ENCODE data around the gene PDGFD.

The PDGFD gene

DNA sequence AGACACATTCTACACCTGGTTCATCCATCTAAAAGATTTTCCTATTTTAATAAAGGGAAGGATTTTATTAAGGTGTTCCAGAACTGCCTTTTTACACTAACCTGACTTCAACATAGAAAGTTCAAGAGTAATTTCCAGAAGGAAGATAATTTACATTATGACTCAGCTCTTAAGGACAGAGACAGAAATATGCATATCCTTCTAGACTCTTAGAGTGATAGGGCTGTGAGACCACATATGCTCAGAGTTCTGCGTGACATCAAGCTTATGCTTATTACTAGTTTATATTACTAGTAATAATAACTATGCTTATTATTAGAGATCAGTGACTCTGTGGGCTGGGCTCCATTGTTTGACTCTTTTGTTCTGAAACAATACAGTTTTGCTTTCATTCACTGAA is 4.6 kb downstream of the PDGFD start:
- Histone ChIP-seq H3K36me3 (ENCODE audit: insufficient read depth, low read length) (peaks cover 3% of the 10 kb centered on the region), H3K4me3 (ENCODE audit: low read length) (no peak overlapping the region), H3K4me1 (ENCODE audit: insufficient read depth, low read length) (peaks cover 11% of the 10 kb centered on the region), H3K9me3 (ENCODE audit: low read length) (no peaks in the 10 kb centered on the region), H3K27me3 (ENCODE audit: insufficient read depth, low read length) (no peaks in the 10 kb centered on the region), H2AFZ (ENCODE audit: low read depth, low read length) (no peak overlapping the region)

DNA sequence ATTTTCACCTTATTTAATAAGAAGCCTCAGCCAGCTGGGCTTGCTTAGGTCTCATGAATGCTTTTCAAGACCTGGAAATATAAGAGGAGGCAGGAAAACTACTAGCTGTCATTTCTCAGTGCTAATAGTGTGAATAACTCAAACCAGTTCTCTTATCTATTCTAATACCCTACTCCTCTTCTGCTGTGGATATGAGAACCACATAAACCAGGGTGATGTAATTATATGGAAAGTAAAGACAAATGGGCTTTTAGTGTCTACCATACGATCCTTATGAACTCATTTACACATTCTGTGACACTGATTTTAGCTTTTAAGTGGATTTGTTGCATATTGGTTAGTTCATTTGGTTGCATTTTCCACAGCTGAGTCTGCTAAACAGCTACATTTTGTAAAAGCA is 8.6 kb downstream of the PDGFD start:
- H3K27me3 ChIP-seq (ENCODE audit: insufficient read depth, low read length), result no peaks in the 10 kb centered on the region
- no peak overlapping the region for H3K4me3 ChIP-seq (ENCODE audit: low read length)
- H3K9me3 ChIP-seq (ENCODE audit: low read length), result no peaks in the 10 kb centered on the region
- peaks cover 6% of the 10 kb centered on the region for H3K4me1 ChIP-seq (ENCODE audit: insufficient read depth, low read length)
- no peak overlapping the region for H2AFZ ChIP-seq (ENCODE audit: low read depth, low read length)
- peaks cover 3% of the 10 kb centered on the region for H3K36me3 ChIP-seq (ENCODE audit: insufficient read depth, low read length)

DNA sequence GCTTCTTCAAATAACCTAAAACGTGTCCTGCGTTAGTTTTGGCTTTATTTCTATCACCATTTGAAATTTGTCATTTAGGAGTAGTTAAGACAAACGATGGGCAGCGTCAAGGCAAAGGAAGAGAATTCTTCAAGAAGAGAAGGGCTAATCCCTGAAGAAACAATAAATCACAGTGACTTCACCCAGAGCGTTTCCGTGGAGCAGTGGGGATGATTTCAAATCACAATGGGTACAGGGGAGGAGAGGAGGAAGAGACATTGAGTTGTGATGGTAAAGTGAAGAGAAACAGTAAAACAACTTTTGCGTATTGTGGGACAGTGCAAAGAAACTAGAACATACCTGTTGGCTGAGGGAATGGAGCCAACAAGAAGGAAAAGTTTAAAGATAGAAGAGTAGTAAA is 9.7 kb downstream of the PDGFD start:
- Histone ChIP-seq H3K9me3 (ENCODE audit: low read length) (no peaks in the 10 kb centered on the region), H3K4me1 (ENCODE audit: insufficient read depth, low read length) (peaks cover 6% of the 10 kb centered on the region), H3K27me3 (ENCODE audit: insufficient read depth, low read length) (no peaks in the 10 kb centered on the region), H2AFZ (ENCODE audit: low read depth, low read length) (no peak overlapping the region), H3K36me3 (ENCODE audit: insufficient read depth, low read length) (peaks cover 3% of the 10 kb centered on the region), H3K4me3 (ENCODE audit: low read length) (no peak overlapping the region)

DNA sequence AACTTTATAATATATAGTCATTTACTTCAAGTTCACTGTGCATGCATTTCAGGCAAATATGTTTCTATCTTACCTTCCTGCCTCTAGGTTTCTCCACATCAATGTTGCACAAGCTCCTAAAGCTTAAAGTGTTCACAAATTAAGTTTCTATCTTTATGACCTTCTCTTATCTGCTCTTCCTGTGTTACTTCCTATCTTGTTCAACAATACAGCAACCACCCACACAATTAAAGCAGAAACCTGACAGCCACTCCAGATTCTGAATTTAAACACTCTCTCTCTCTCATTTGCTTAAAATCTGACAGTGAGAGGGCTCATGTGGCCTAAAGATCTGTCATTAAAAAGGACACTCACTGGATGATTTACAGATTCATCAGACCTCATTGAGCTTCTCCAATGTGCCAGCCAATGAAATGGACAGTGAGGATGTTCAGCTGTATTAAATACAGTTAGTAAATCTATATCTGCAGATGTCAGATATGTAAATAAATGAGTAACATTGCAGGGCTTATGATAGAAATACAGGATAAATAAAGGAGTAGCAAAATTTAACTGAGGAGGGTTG is 10.9 kb downstream of the PDGFD start:
- Histone ChIP-seq H2AFZ (ENCODE audit: low read depth, low read length) (no peak overlapping the region), H3K27me3 (ENCODE audit: insufficient read depth, low read length) (no peaks in the 10 kb centered on the region), H3K9me3 (ENCODE audit: low read length) (no peaks in the 10 kb centered on the region), H3K36me3 (ENCODE audit: insufficient read depth, low read length) (peaks cover 1% of the 10 kb centered on the region), H3K4me3 (ENCODE audit: low read length) (no peak overlapping the region), H3K4me1 (ENCODE audit: insufficient read depth, low read length) (peaks cover 6% of the 10 kb centered on the region)

DNA sequence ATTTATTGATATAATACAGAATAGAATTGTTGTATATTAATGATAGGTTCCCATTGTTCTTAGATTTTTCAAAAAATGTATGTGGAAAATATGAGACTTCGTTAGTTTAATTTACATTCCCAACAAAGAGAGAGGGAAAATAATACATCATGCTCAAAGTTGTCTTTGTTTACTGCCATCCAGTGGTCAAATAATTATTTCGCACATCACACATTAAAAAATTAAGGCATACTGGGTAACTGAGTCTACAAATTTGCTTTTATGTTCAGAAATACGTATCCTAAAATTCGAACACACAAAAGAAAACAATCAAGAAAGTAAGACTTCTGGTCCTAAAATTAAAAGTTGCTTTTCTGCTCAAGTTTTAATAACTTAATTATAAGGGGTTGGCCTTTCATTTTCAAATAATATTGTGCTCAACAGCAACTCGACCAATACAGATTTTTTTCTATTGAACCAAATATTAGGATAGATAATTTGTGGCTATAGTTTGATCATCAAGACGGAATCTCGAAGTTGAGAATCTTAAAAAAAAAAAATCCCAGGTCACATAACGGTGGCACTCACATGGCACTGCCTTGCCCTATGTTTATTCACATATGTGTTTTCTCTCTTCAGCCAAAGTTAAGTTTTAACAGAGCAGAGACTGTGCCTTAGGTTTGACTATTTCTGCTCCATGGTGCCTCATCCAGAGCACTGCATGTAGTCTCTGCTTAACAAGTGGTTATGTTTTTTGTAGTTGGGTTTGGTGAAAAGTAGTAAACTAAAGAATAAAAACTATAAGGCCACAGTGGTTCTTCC is 12.3 kb downstream of the PDGFD start:
- Histone ChIP-seq H3K36me3 (ENCODE audit: insufficient read depth, low read length) (no peaks in the 10 kb centered on the region), H3K4me1 (ENCODE audit: insufficient read depth, low read length) (peaks cover 6% of the 10 kb centered on the region), H3K27me3 (ENCODE audit: insufficient read depth, low read length) (no peaks in the 10 kb centered on the region), H2AFZ (ENCODE audit: low read depth, low read length) (no peak overlapping the region), H3K4me3 (ENCODE audit: low read length) (no peak overlapping the region), H3K9me3 (ENCODE audit: low read length) (no peaks in the 10 kb centered on the region)

GRCh38 chr11:104148706-104149105 is 15.2 kb downstream of the PDGFD start:
- Histone ChIP-seq H3K9me3 (ENCODE audit: low read length) (no peaks in the 10 kb centered on the region), H3K4me3 (ENCODE audit: low read length) (no peak overlapping the region), H3K27me3 (ENCODE audit: insufficient read depth, low read length) (no peaks in the 10 kb centered on the region), H2AFZ (ENCODE audit: low read depth, low read length) (no peak overlapping the region), H3K36me3 (ENCODE audit: insufficient read depth, low read length) (no peaks in the 10 kb centered on the region), H3K4me1 (ENCODE audit: insufficient read depth, low read length) (peaks cover 5% of the 10 kb centered on the region)

GRCh38 chr11:104148074-104148473 is 15.9 kb downstream of the PDGFD start:
- H3K4me3 ChIP-seq (ENCODE audit: low read length), result no peak overlapping the region
- no peaks in the 10 kb centered on the region for H3K36me3 ChIP-seq (ENCODE audit: insufficient read depth, low read length)
- no peak overlapping the region for H2AFZ ChIP-seq (ENCODE audit: low read depth, low read length)
- peaks cover 5% of the 10 kb centered on the region for H3K4me1 ChIP-seq (ENCODE audit: insufficient read depth, low read length)
- H3K9me3 ChIP-seq (ENCODE audit: low read length), result no peaks in the 10 kb centered on the region
- H3K27me3 ChIP-seq (ENCODE audit: insufficient read depth, low read length), result no peaks in the 10 kb centered on the region

DNA sequence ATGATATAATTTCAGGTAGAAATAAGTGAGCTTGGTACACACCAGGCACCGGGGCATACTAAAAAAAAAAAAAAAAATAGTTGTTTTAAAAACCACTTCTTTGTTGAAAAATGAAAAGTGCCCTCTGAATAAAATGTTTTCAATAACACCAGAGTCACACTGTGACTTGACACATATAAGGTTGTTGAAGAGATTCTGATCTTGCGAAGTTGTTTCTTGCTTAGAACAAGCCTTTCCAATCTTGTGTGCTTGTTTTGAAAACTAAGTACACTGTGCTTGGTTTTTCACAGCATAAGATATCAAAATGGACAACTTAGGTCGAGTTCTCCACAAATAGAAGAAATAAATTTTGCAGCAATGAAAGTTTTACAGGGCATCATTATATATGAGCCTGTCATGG is 17.0 kb downstream of the PDGFD start:
- Histone ChIP-seq H3K36me3 (ENCODE audit: insufficient read depth, low read length) (no peaks in the 10 kb centered on the region), H3K27me3 (ENCODE audit: insufficient read depth, low read length) (no peaks in the 10 kb centered on the region), H2AFZ (ENCODE audit: low read depth, low read length) (no peak overlapping the region), H3K9me3 (ENCODE audit: low read length) (no peaks in the 10 kb centered on the region), H3K4me1 (ENCODE audit: insufficient read depth, low read length) (peaks cover 2% of the 10 kb centered on the region), H3K4me3 (ENCODE audit: low read length) (no peak overlapping the region)

- no peak overlapping the region for H2AFZ ChIP-seq (ENCODE audit: low read depth, low read length)
- no peaks in the 10 kb centered on the region for H3K9me3 ChIP-seq (ENCODE audit: low read length)
- no peaks in the 10 kb centered on the region for H3K36me3 ChIP-seq (ENCODE audit: insufficient read depth, low read length)
- H3K4me1 ChIP-seq (ENCODE audit: insufficient read depth, low read length), result peaks cover 2% of the 10 kb centered on the region
- no peaks in the 10 kb centered on the region for H3K27me3 ChIP-seq (ENCODE audit: insufficient read depth, low read length)
- no peak overlapping the region for H3K4me3 ChIP-seq (ENCODE audit: low read length)
Observed at GRCh38 chr11:104146421-104146820, 17.5 kb downstream of the PDGFD start.

DNA sequence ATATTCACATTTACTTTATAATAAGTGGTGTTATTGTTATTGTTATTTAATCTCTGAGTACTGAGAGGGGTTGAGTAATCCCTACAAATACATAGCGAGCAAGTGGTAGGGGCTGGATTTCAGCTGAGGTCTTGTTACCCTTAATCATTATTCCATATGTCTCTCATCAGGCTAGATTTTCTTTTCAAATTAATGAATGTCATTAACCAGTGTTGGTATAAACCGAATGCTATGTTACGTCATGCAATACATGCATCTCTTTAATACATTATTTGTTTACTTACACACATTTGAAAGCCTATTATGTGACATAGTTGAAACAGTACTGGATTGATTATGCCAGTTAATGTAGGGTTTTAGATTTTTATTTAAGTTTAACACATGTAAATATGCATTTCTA is 18.9 kb downstream of the PDGFD start:
- H3K4me3 ChIP-seq (ENCODE audit: low read length), result no peak overlapping the region
- H2AFZ ChIP-seq (ENCODE audit: low read depth, low read length), result no peak overlapping the region
- H3K36me3 ChIP-seq (ENCODE audit: insufficient read depth, low read length), result no peaks in the 10 kb centered on the region
- no peaks in the 10 kb centered on the region for H3K27me3 ChIP-seq (ENCODE audit: insufficient read depth, low read length)
- H3K4me1 ChIP-seq (ENCODE audit: insufficient read depth, low read length), result peaks cover 2% of the 10 kb centered on the region
- H3K9me3 ChIP-seq (ENCODE audit: low read length), result no peaks in the 10 kb centered on the region

GRCh38 chr11:104142698-104143097 is 21.2 kb downstream of the PDGFD start:
- Histone ChIP-seq H3K27me3 (ENCODE audit: insufficient read depth, low read length) (no peaks in the 10 kb centered on the region), H2AFZ (ENCODE audit: low read depth, low read length) (no peak overlapping the region), H3K36me3 (ENCODE audit: insufficient read depth, low read length) (no peaks in the 10 kb centered on the region), H3K9me3 (ENCODE audit: low read length) (no peaks in the 10 kb centered on the region), H3K4me1 (ENCODE audit: insufficient read depth, low read length) (peaks cover 2% of the 10 kb centered on the region), H3K4me3 (ENCODE audit: low read length) (no peak overlapping the region)

GRCh38 chr11:104136861-104137260 is 27.1 kb downstream of the PDGFD start:
- H3K4me1 ChIP-seq (ENCODE audit: insufficient read depth, low read length), result no peaks in the 10 kb centered on the region
- no peak overlapping the region for H2AFZ ChIP-seq (ENCODE audit: low read depth, low read length)

DNA sequence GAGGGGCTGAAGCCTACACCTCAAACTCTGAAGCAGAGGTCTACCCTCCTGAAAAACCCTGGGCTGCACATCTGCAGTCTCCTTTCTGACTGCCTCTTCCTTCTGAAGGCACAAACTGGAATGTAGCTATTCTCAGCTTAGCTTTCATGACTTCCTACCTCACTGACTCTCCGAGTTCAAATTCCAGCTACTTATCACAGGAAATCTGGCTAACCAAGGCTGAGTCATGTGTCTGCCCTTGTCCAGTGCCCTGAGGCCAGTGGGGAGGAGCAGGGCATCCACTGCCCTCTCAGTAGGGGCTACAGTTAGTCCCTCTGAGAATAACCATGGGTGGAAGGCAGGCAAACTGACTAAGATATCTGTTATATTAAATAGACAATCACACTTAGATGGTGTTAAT is 29.2 kb downstream of the PDGFD start:
- Histone ChIP-seq H3K4me1 (ENCODE audit: insufficient read depth, low read length) (no peaks in the 10 kb centered on the region), H2AFZ (ENCODE audit: low read depth, low read length) (no peak overlapping the region), H3K9me3 (ENCODE audit: low read length) (no peaks in the 10 kb centered on the region), H3K4me3 (ENCODE audit: low read length) (no peak overlapping the region), H3K27me3 (ENCODE audit: insufficient read depth, low read length) (no peaks in the 10 kb centered on the region), H3K36me3 (ENCODE audit: insufficient read depth, low read length) (no peaks in the 10 kb centered on the region)

More at GRCh38 chr11:104136861-104137260, 27.1 kb downstream of the PDGFD start:
- H3K27me3 ChIP-seq (ENCODE audit: insufficient read depth, low read length), result no peaks in the 10 kb centered on the region
- H3K36me3 ChIP-seq (ENCODE audit: insufficient read depth, low read length), result no peaks in the 10 kb centered on the region
- no peaks in the 10 kb centered on the region for H3K9me3 ChIP-seq (ENCODE audit: low read length)
- no peak overlapping the region for H3K4me3 ChIP-seq (ENCODE audit: low read length)

- H3K27me3 ChIP-seq (ENCODE audit: insufficient read depth, low read length), result no peaks in the 10 kb centered on the region
- no peak overlapping the region for H3K4me3 ChIP-seq (ENCODE audit: low read length)
- H3K9me3 ChIP-seq (ENCODE audit: low read length), result no peaks in the 10 kb centered on the region
- H3K4me1 ChIP-seq (ENCODE audit: insufficient read depth, low read length), result no peaks in the 10 kb centered on the region
- no peaks in the 10 kb centered on the region for H3K36me3 ChIP-seq (ENCODE audit: insufficient read depth, low read length)
- no peak overlapping the region for H2AFZ ChIP-seq (ENCODE audit: low read depth, low read length)
Observed at GRCh38 chr11:104130161-104130560, 33.8 kb downstream of the PDGFD start.

Measured in neuron (in vitro differentiated cells).